ENCODE data around the gene ANKHD1.

Gene ANKHD1

GRCh38 chr5:140371356-140372151 lies 30.1 kb upstream of the ANKHD1 start:
- DNase-seq, result no peak

GRCh38 chr5:140372971-140373487 lies 28.6 kb upstream of the ANKHD1 start:
- DNase-seq, result peak; percentile 59

GRCh38 chr5:140381351-140381750 lies 20.3 kb upstream of the ANKHD1 start:
- DNase-seq, result no peak

DNA sequence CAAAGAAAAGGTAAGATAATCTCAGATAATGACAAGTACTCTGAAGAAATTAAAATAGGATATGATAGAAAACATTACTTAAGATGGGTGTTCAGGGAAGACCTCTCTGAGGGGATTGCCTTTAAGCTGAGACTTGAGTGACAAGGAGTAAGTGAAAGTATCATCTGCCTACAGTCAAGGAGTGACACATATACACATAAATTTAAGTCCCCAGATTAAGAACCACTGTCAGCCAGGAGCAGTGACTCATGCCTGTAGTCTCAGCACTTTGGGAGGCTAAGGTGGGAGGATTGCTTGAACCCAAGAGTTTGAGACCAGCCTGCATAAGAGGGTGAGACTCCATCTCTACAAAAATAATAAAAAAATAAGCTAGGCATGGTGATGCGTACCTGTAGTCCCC lies 19.7 kb upstream of the ANKHD1 start:
- no peak for DNase-seq

GRCh38 chr5:140382866-140383265 lies 18.8 kb upstream of the ANKHD1 start:
- no peak for DNase-seq

GRCh38 chr5:140383300-140383699 lies 18.3 kb upstream of the ANKHD1 start:
- DNase-seq, result no peak

DNA sequence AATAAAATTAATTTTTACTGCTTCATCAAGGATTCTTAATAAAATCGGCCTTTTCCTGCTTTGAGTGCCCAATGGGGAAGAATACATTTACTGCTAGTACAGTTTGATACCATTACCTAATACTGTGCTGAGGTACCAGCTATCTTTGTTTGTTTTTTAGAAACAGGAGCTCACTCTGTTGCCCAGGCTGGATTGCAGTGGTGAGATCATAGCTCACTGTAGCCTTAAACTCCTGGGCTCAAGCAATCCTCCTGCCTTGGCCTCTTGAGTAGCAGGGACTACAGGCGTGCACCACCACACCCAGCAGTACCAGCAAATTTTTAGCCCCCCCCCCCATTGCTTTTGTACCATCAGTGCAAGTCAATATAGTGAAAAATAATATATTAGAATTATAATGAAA lies 13.6 kb upstream of the ANKHD1 start:
- no peak for DNase-seq

DNA sequence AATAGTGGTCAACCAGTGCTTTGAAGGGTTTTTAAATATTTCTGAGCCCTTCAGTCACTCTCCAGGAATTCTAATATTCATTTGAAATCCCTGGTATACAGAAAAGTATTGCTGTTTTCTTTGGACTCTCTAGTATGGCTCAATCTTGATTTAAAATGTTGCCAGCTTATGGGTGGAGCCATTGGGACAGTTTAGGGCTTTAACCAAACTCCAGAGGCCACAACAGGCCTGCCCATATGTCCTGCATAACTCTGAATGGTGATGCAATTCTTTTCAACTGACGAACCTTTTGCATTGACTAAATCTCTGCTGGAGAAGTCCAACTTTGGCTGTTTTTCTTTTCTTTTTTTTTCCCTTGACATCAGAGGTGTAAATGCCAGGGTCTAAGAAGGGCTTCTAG lies 10.3 kb upstream of the ANKHD1 start:
- no peak for DNase-seq

DNA sequence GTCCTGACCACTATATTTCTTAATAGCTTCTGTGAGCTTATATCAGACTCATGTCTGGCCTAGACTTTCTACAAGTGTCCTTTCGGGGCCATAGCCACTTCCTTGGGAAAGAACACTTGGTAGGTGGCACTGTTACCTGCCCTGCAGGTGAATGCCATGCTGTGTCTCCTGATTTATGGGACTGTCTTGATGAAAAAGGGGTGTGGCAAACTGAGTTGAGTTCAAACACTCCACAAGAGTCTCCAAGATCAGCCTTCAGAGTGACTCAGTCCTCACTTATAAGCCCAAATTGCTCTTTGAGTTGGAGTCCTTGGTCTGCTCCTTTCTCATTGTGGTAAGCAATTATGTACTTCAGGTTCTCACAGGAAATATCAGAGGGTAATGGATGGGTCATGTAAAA lies 9.9 kb upstream of the ANKHD1 start:
- DNase-seq, result no peak

DNA sequence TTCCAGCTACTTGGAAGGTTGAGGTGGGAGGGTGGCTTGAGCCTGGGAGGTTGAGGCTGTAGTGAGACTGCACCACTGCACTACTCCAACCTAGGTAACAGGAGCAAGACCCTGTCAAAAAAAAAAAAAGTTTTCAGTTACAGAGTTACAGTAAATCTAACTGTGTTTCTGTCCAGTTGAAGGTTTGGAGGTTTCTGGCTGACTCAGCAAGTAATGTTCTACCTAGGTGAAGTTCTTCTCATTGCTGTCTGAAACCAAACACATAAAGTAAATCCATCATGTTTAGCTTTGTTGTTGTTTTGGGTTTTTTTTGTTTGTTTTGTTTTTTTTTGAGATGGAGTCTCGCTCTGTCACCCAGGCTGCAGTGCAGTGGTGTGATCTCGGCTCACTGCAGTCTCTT lies 7.9 kb upstream of the ANKHD1 start:
- DNase-seq, result peak; percentile 37

- no peak for DNase-seq
Observed at GRCh38 chr5:140398379-140398811, 3.2 kb upstream of the ANKHD1 start.

DNA sequence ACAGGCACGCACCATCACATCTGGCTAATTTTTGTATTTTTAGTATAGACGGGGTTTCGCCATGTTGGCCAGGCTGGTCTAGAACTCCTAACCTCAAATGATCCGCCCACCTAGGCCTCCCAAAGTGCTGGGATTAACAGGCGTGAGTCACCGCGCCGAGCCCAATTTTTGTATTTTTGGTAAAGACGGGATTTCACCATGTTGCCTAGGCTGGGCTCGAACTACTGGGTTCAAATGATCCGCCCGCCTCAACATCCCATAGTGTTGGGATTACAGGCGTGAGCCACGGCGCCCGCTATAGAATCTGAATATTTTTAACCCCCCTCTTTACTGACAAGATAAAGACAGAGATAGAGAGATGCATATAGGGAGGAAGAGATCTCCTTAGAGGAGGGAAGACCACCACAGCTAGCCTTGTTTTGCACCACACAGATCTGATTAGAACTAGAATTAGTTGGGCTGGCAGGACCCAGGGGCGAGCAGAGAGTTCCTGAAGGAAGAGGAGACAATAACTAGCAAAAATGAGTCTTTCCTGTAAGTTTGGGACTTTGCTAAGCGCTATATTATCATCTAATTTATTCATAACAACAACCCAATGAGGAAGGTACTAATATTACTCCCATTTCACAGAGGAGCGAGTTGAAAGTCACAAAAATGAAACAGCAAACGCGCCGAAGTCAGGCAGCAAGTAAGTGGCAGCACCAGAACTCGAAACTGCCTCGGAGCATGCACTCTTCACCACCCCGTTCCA lies 1.5 kb upstream of the ANKHD1 start:
- DNase-seq, result no peak

DNA sequence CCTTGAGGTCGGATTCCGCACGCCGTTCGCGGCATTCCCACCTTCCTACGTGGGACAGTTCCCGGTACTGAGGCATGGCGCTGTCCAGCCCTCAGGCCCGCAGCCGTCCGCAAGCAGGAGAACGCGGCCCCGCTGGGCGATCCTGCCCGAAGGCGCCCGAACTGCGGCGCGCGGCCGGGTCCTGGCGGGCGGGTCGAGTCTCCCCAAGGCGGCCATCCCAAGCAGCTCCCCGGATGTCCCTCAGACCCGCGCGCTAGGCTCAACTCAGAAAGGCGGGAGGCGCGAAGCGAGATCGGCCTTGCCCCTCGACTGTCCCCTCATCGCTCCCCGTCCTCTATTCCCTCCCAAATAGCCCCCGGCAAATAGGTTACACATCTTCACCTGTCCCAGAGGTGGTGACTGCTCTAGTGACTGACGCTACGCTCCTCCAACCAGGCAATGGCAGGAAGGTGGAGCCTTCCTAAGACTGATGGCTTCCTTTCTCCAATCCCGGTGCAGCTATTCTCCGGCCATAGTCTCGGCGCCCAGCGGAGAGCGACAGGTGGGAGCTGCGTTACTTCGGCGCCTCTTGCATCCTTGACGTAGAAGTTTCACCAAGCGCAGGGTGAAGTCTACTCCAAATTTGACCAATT lies 787 bp upstream of the ANKHD1 start:
- DNase-seq, result peak; percentile 94

DNA sequence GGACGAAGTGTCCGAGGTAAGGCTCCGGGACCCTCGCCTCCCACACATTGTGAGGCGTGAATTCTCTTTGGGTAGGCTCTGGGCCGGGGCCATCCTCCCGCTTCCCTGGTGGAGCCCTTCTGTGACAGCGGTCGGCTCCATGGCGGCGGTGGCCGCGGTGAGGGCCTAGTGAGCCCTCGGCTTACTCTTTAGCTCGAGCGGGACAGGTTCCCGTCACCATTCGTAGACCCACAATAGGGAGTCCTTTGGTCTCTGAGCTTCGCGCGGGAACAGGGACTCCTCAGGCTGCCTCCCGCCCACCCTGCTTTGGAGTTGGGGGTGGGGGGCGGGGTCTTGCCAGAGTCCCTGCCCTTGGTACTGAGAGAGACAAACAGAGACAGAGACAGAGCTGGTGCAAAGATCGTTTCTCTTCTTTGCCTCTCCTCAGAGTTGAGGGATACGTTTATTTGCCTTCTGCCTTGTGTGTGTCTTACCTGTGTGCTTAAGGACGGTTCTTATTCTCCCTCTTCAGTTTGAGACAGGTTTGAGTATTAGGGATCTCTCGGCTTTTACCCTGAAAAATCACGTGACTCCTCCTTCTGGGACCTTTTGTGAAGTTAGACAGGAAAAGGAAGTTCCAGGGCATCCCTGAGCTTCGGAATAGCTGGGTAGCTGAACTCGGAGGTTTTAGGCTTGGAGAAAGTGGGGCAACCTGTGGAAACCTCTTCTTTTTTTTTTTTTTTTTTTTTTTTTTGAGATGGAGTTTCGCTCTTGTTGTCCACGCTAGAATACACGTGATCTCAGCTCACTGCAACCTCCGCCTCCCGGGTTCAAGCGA lies 833 bp downstream of the ANKHD1 start:
- peak; percentile 56 for DNase-seq

DNA sequence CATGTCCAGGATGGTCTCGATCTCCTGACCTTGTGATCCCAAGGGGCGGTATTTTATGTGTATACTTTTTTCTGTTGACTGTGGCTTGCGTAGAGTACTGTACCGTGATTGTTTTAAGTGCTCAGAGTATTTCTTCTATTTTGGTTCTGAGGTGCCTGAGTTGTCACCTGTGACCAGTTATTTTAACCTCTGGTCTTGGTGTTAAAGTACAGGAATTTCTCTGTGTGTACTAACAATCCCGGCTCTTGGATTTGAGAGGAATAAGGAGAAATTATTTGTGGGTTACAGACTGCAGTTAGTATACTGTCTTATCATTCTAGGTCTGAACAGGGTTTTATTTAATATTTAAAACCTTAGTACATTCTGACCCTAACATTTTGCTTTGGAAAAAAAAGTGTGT lies 2.0 kb downstream of the ANKHD1 start:
- no peak for DNase-seq

GRCh38 chr5:140408750-140409241 lies 7.2 kb downstream of the ANKHD1 start:
- no peak for DNase-seq

GRCh38 chr5:140413230-140413629 lies 11.6 kb downstream of the ANKHD1 start:
- no peak for DNase-seq

GRCh38 chr5:140417235-140417634 lies 15.6 kb downstream of the ANKHD1 start:
- no peak for DNase-seq

DNA sequence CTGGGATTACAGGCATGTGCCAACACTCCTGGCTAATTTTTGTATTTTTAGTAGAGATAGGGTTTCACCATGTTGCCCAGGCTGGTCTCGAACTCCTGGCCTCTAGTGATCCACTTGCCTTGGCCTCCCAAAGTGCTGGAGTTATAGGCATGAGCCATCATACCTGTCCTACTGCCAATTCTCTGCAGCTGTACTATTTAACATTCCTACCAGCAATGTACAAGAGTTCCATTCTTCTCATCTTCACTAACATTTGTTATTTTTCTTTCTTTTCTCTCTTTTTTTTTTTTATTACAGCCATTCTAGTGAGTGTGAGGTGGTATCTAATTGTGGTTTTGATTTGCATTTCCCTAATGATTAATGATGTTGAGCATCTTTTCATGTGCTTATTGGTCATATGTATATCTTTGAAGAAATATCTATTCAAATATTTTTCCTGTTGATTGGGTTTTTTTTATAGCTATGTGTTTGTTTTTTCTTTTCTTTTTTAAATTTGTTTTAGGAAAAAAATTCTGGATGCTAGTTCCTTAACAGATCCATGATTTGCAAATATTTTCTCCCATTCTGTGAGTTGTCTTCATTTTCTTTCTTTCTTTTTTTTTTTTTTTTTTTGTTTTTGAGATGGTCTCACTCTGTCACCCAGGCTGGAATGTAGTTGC lies 17.4 kb downstream of the ANKHD1 start:
- DNase-seq, result no peak

DNA sequence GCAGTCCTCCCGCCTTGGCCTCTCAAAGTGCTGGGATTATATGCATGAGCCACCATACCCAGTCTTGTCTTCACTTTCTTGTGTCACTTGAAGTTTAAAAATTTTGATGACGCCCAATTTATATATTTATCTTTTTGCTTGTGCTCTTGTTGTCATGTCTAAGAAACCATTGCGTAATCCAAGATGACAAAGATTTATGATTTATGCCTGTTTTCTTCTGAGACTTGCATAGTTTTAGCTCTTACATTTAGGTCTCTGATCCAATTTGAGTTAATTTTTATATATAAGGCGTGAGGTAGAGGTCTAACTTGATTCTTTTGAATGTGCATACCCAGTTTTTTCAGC lies 18.6 kb downstream of the ANKHD1 start:
- no peak for DNase-seq

- DNase-seq, result no peak
Observed at GRCh38 chr5:140420665-140421361, 19.2 kb downstream of the ANKHD1 start.
